GM06990 (cell line): ENCODE measurements around the gene ADSS2.

ENCODE experiments used
- DNase-seq: peaks from one replicate; pipeline ENCODE4 v3.0.0-alpha.2; 2011; ENCODE audit not compliant: insufficient read length; ENCODE audit errors: extremely low read depth
- H3K27me3 ChIP-seq: replicated peaks from 2 replicates; pipeline ENCODE4 v1.6.0; 2011; ENCODE audit warnings: low read length; ENCODE audit not compliant: control insufficient read depth, insufficient read depth
- H3K36me3 ChIP-seq: 2 replicates; pipeline ENCODE4 v1.5.1; 2011; ENCODE audit warnings: low read length; ENCODE audit not compliant: control insufficient read depth, insufficient read depth
- H3K4me3 ChIP-seq: replicated peaks from 2 replicates; pipeline ENCODE4 v1.5.1; 2011; ENCODE audit warnings: low read depth, mild to moderate bottlenecking, control low read depth, low read length
- CTCF ChIP-seq: IDR thresholded peaks from 2 replicates; pipeline ENCODE4 v1.5.1; 2011; ENCODE audit warnings: low read length, control low read depth, mild to moderate bottlenecking, inconsistent platforms; ENCODE audit not compliant: insufficient read depth, poor library complexity, severe bottlenecking

Gene ADSS2

GRCh38 chr1:244473059-244473605 lies 21.4 kb upstream of the ADSS2 start:
- Histone ChIP-seq H3K36me3 (no peaks in the 10 kb centered on the region), H3K4me3 (no peak overlapping the region), H3K27me3 (no peaks in the 10 kb centered on the region)
- TF ChIP-seq CTCF, result no peak
- no peak for DNase-seq

DNA sequence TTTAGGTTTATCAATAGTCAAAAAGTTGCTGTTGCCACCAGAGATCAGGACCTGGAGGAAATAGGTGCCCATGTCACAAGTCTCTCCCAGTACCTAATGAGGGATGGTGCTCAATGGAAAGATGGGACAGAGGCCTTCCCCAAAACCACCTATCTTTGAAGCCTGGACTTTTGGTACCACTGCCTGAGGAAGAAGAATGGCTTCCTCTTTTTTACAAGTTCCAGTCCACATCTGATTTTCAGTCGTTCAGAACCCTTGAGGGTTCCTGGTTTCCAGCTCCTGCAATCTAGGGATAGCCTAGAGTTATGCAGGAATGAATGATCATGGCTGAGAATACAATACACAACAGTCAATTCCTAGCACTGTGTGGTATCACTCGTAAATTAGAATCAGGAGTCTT lies 15.0 kb upstream of the ADSS2 start:
- DNase-seq, result no peak
- Histone ChIP-seq H3K36me3 (no peaks in the 10 kb centered on the region), H3K27me3 (no peaks in the 10 kb centered on the region), H3K4me3 (no peak overlapping the region)
- no peak for TF ChIP-seq CTCF

DNA sequence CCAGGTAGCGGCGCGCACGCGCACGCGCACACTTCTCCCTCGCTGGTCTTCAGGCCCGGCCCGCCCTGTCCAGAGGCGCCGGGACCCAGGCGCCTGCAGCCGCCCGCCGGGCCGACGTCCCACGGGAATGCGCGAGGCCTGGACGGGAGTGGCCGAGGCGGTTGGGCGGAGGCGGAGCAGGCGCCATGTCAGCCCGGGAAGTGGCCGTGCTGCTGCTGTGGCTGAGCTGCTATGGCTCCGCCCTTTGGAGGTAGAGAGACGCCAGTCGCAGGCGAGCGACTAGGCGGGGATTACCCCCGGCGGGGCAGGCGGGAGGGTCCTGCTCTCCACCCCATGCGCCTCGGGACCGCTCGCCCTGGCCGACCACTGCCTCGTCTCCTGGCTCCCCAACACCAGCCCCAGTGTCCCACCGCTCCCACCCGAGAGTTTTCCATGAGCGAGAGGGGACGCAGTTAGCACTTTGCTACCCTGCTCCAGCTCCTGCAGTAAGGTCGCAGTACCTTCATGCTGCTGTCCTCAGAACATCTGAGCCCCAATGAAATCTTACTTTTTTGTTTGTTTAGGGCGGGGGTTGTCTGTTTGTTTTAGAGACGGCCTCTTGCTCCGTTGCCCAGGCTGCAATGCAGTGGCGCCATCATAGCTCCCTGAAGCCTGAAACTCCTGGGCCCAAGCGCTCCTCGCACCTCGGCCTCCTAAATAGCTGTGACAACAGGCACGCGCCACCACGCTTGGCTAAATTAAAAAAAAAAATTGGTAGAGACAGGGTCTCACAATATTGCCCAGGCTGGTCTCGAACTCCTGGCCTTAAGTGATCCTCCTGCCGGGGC lies 9.7 kb upstream of the ADSS2 start, which contains the start of gene CATSPERE:
Gene CATSPERE (plus strand): TSS at position 29 of the 827 bp plus-strand sequence. CDS start 157 bp downstream, at position 186.
- TF ChIP-seq CTCF, result no peak
- H3K4me3 ChIP-seq, result peak within 1 kb of the TSS; percentile 54
- H3K27me3 ChIP-seq, result no peaks in the 10 kb centered on the region
- DNase-seq, result peak; percentile 87
- no peaks in the 10 kb centered on the region for H3K36me3 ChIP-seq

- TF ChIP-seq CTCF, result no peak
- DNase-seq, result no peak
- H3K4me3 ChIP-seq, result no peak overlapping the region
- H3K36me3 ChIP-seq, result no peaks in the 10 kb centered on the region
- H3K27me3 ChIP-seq, result no peaks in the 10 kb centered on the region
Observed at GRCh38 chr1:244460197-244460596, 8.5 kb upstream of the ADSS2 start.

- no peak overlapping the region for H3K4me3 ChIP-seq
- DNase-seq, result no peak
- no peaks in the 10 kb centered on the region for H3K36me3 ChIP-seq
- TF ChIP-seq CTCF, result no peak
- H3K27me3 ChIP-seq, result no peaks in the 10 kb centered on the region
Observed at GRCh38 chr1:244458781-244459180, 7.1 kb upstream of the ADSS2 start.
